ENCODE measurements around the gene FANCE. TPM values are rescaled to one million over a fixed set of nuclear protein-coding genes. Genes with fewer than 3 reads are reported as not detected.
"Not testable (repeated sequence)": the region's sequence is repeated elsewhere in the genome, so short reads cannot be mapped to it uniquely, and the experiment has no call there.

Gene FANCE
- total and polyA plus RNA-seq, 2 experiments from 2014 or later: 4.1 to 8.7 TPM

GRCh38 chr6:35432291-35432690 is 19.8 kb upstream of the FANCE start:
- no peak overlapping the region for H3K4me3 ChIP-seq
- no peaks in the 10 kb centered on the region for H3K36me3 ChIP-seq (replicated peaks; ENCODE audit: insufficient read depth, low read depth)
- no peaks in the 10 kb centered on the region for H3K27me3 ChIP-seq
- DNase-seq (ENCODE audit: low spot score): no peak
- H3K4me1 ChIP-seq (ENCODE audit: insufficient read depth): peaks cover 37% of the 10 kb centered on the region
- TF ChIP-seq EZH2phosphoT487 (IDR thresholded peaks at IDR 0.05; ENCODE audit: low read depth, severe bottlenecking, unreplicated experiment) (no peak), CTCF (IDR thresholded peaks at IDR 0.05; ENCODE audit: poor library complexity) (no peak), EZH2 (IDR thresholded peaks at IDR 0.05; ENCODE audit: borderline replicate concordance) (no peak)
- no peaks in the 10 kb centered on the region for H3K9me3 ChIP-seq (ENCODE audit: low read depth)
- no peak overlapping the region for H3K4me2 ChIP-seq
- H3K27ac ChIP-seq: no peak overlapping the region
- H3K9me2 ChIP-seq (replicated peaks; ENCODE audit: insufficient read depth): no peaks in the 10 kb centered on the region
- H3K79me2 ChIP-seq: no peaks in the 10 kb centered on the region
- H4K20me1 ChIP-seq (ENCODE audit: insufficient read depth, poor library complexity, severe bottlenecking): no peaks in the 10 kb centered on the region
- WGBS (ENCODE audit: low lambda C conversion rate, missing lambda C conversion rate): 79% methylated on average over 4 of the region's 4 CpGs
- no peak overlapping the region for H2AFZ ChIP-seq

DNA sequence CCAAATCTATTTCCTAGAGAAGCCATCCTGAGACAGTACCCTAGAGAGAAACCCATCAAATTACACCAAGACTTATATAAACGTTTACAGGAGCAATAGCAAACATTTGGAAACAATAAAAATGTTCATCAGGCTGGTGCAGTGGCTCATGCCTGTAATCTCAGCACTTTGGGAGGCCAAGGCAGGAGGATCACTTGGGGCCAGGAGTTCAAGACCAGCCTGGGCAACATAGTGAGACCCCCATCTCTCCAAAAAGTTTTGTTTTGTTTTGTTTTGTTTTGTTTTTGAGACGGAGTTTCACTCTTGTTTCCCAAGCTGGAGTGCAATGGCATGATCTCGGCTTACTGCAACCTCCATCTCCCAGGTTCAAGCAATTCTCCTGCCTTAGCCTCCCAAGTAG is 19.4 kb upstream of the FANCE start:
- not testable (repeated sequence) for H3K27ac ChIP-seq; H2AFZ ChIP-seq; H3K4me3 ChIP-seq; H3K4me2 ChIP-seq; H4K20me1 ChIP-seq (ENCODE audit: insufficient read depth, poor library complexity, severe bottlenecking); H3K9me2 ChIP-seq (replicated peaks; ENCODE audit: insufficient read depth); H3K9me3 ChIP-seq (ENCODE audit: low read depth); DNase-seq (ENCODE audit: low spot score); H3K27me3 ChIP-seq; H3K36me3 ChIP-seq (replicated peaks; ENCODE audit: insufficient read depth, low read depth); H3K79me2 ChIP-seq
- WGBS (ENCODE audit: low lambda C conversion rate, missing lambda C conversion rate): 74% methylated on average over 3 of the region's 3 CpGs
- peaks cover 33% of the 10 kb centered on the region for H3K4me1 ChIP-seq (ENCODE audit: insufficient read depth)

GRCh38 chr6:35435074-35435837 is 16.9 kb upstream of the FANCE start:
- no peak overlapping the region for H3K4me2 ChIP-seq
- TF ChIP-seq EZH2phosphoT487 (IDR thresholded peaks at IDR 0.05; ENCODE audit: low read depth, severe bottlenecking, unreplicated experiment) (no peak), CTCF (IDR thresholded peaks at IDR 0.05; ENCODE audit: poor library complexity) (no peak), EZH2 (IDR thresholded peaks at IDR 0.05; ENCODE audit: borderline replicate concordance) (no peak)
- no peaks in the 10 kb centered on the region for H3K27me3 ChIP-seq
- H4K20me1 ChIP-seq (ENCODE audit: insufficient read depth, poor library complexity, severe bottlenecking): no peaks in the 10 kb centered on the region
- H3K27ac ChIP-seq: no peak overlapping the region
- no peak for DNase-seq (ENCODE audit: low spot score)
- no peaks in the 10 kb centered on the region for H3K79me2 ChIP-seq
- WGBS (ENCODE audit: low lambda C conversion rate, missing lambda C conversion rate): 83% methylated on average over 16 of the region's 16 CpGs
- H3K36me3 ChIP-seq (replicated peaks; ENCODE audit: insufficient read depth, low read depth): no peaks in the 10 kb centered on the region
- no peaks in the 10 kb centered on the region for H3K9me2 ChIP-seq (replicated peaks; ENCODE audit: insufficient read depth)
- H3K4me1 ChIP-seq (ENCODE audit: insufficient read depth): peaks cover 7% of the 10 kb centered on the region
- no peaks in the 10 kb centered on the region for H3K9me3 ChIP-seq (ENCODE audit: low read depth)
- H2AFZ ChIP-seq: no peak overlapping the region
- no peak overlapping the region for H3K4me3 ChIP-seq

GRCh38 chr6:35436071-35436857 is 15.9 kb upstream of the FANCE start:
- Histone ChIP-seq H3K4me1 (ENCODE audit: insufficient read depth) (peaks cover 4% of the 10 kb centered on the region), H2AFZ (no peak overlapping the region), H3K27ac (no peak overlapping the region), H4K20me1 (ENCODE audit: insufficient read depth, poor library complexity, severe bottlenecking) (no peaks in the 10 kb centered on the region), H3K36me3 (replicated peaks; ENCODE audit: insufficient read depth, low read depth) (no peaks in the 10 kb centered on the region), H3K79me2 (no peaks in the 10 kb centered on the region), H3K9me2 (replicated peaks; ENCODE audit: insufficient read depth) (no peaks in the 10 kb centered on the region), H3K4me2 (no peak overlapping the region), H3K27me3 (no peaks in the 10 kb centered on the region), H3K9me3 (ENCODE audit: low read depth) (no peaks in the 10 kb centered on the region), H3K4me3 (no peak overlapping the region)
- 84% methylated on average over 8 of the region's 8 CpGs for WGBS (ENCODE audit: low lambda C conversion rate, missing lambda C conversion rate)
- DNase-seq (ENCODE audit: low spot score): no peak
- TF ChIP-seq EZH2phosphoT487 (IDR thresholded peaks at IDR 0.05; ENCODE audit: low read depth, severe bottlenecking, unreplicated experiment): no peak
- no peak for TF ChIP-seq EZH2 (IDR thresholded peaks at IDR 0.05; ENCODE audit: borderline replicate concordance)
- no peak for TF ChIP-seq CTCF (IDR thresholded peaks at IDR 0.05; ENCODE audit: poor library complexity)

GRCh38 chr6:35438378-35439065 is 13.6 kb upstream of the FANCE start:
- 95% methylated on average over 7 of the region's 7 CpGs for WGBS (ENCODE audit: low lambda C conversion rate, missing lambda C conversion rate)
- H3K27me3 ChIP-seq; H3K27ac ChIP-seq; H2AFZ ChIP-seq; H3K9me2 ChIP-seq (replicated peaks; ENCODE audit: insufficient read depth); H3K4me2 ChIP-seq; H3K79me2 ChIP-seq; H4K20me1 ChIP-seq (ENCODE audit: insufficient read depth, poor library complexity, severe bottlenecking); H3K36me3 ChIP-seq (replicated peaks; ENCODE audit: insufficient read depth, low read depth); DNase-seq (ENCODE audit: low spot score); H3K4me3 ChIP-seq; H3K9me3 ChIP-seq (ENCODE audit: low read depth); H3K4me1 ChIP-seq (ENCODE audit: insufficient read depth): not testable (repeated sequence)

Measured in hepatocyte (in vitro differentiated cells).